ENCODE measurements around the gene LYRM4. TPM values are rescaled to one million over a fixed set of nuclear protein-coding genes. Genes with fewer than 3 reads are reported as not detected.

Gene LYRM4
- total and polyA plus RNA-seq, 8 donors = 8.7 to 14.9 (median 12.6) TPM

- DNase-seq = no peak
- ATAC-seq = no peak
- Histone ChIP-seq H3K27me3 (no peaks in the 10 kb centered on the region), H3K9me3 (no peaks in the 10 kb centered on the region), H3K4me1 (no peaks in the 10 kb centered on the region), H3K27ac (no peak overlapping the region), H3K4me3 (no peak overlapping the region), H3K36me3 (no peaks in the 10 kb centered on the region)
- FAIRE-seq = no peak
- intact Hi-C loops (cut with DNase I) = no loop called here
- 96% methylated on average over 13 of the region's 13 CpGs for WGBS, 2 donors
- no peak for TF ChIP-seq CTCF (IDR thresholded peaks at IDR 0.05)
Observed at GRCh38 chr6:5113096-5113495, 147.7 kb downstream of the LYRM4 start.

- no peak for FAIRE-seq
- no peaks in the 10 kb centered on the region for H3K27me3 ChIP-seq
- no peak overlapping the region for H3K4me3 ChIP-seq
- TF ChIP-seq CTCF (IDR thresholded peaks at IDR 0.05) = no peak
- H3K36me3 ChIP-seq = no peaks in the 10 kb centered on the region
- intact Hi-C loops (cut with DNase I) = no loop called here
- no peaks in the 10 kb centered on the region for H3K4me1 ChIP-seq
- WGBS, 2 donors = 77 to 87% methylated on average over 17 of the region's 17 CpGs
- no peak for ATAC-seq
- no peak for DNase-seq
- no peaks in the 10 kb centered on the region for H3K9me3 ChIP-seq
- H3K27ac ChIP-seq = no peak overlapping the region
Observed at GRCh38 chr6:5112066-5112799, 148.5 kb downstream of the LYRM4 start.

- Histone ChIP-seq H3K36me3 (no peaks in the 10 kb centered on the region), H3K27me3 (no peaks in the 10 kb centered on the region), H3K4me1 (no peaks in the 10 kb centered on the region), H3K9me3 (no peaks in the 10 kb centered on the region), H3K4me3 (no peak overlapping the region), H3K27ac (no peak overlapping the region)
- ATAC-seq (no peak), DNase-seq (no peak), FAIRE-seq (no peak)
- WGBS, 2 donors = 93 to 96% methylated on average over 7 of the region's 7 CpGs
- intact Hi-C loops (cut with DNase I) = no loop called here
- no peak for TF ChIP-seq CTCF (IDR thresholded peaks at IDR 0.05)
Observed at GRCh38 chr6:5111626-5112025, 149.1 kb downstream of the LYRM4 start.

GRCh38 chr6:5110246-5110645 is 150.5 kb downstream of the LYRM4 start:
- ATAC-seq (no peak), DNase-seq (no peak), FAIRE-seq (no peak)
- Histone ChIP-seq H3K27me3 (no peaks in the 10 kb centered on the region), H3K9me3 (no peaks in the 10 kb centered on the region), H3K4me3 (no peak overlapping the region), H3K4me1 (no peaks in the 10 kb centered on the region), H3K27ac (no peak overlapping the region), H3K36me3 (no peaks in the 10 kb centered on the region)
- WGBS, 2 donors = 87 to 90% methylated on average over 16 of the region's 16 CpGs
- intact Hi-C loops (cut with DNase I) = no loop called here
- no peak for TF ChIP-seq CTCF (IDR thresholded peaks at IDR 0.05)

- intact Hi-C loops (cut with DNase I) = no loop called here
- FAIRE-seq = no peak
- Histone ChIP-seq H3K9me3 (no peaks in the 10 kb centered on the region), H3K36me3 (no peaks in the 10 kb centered on the region), H3K27ac (no peak overlapping the region), H3K27me3 (no peaks in the 10 kb centered on the region), H3K4me3 (no peak overlapping the region), H3K4me1 (no peaks in the 10 kb centered on the region)
- TF ChIP-seq CTCF (IDR thresholded peaks at IDR 0.05) = no peak
- no peak for DNase-seq
- 88 to 91% methylated on average over 10 of the region's 10 CpGs for WGBS, 2 donors
- ATAC-seq = no peak
Observed at GRCh38 chr6:5109436-5109835, 151.3 kb downstream of the LYRM4 start.
